Suprapubic skin (tissue), 4 donors: ENCODE data around the gene PRX.

ENCODE experiments used
- CTCF ChIP-seq, 2 donors: fragments of 200-600 bp in 1 of 2; fragments of 450-650 bp in 1 of 2; sonication (generic) in 1 of 2; IDR thresholded peaks; one replicate each; pipeline ENCODE4 v1.5.1; 2016 to 2019; ENCODE audit warnings: antibody characterized with exemption in 2 of 2, mild to moderate bottlenecking in 1 of 2, moderate library complexity in 1 of 2
- POLR2A ChIP-seq, 2 donors: fragments of 450-650 bp; IDR thresholded peaks; one replicate each; pipeline ENCODE4 v1.6.1; 2017; ENCODE audit warnings: antibody characterized with exemption in 2 of 2, mild to moderate bottlenecking in 2 of 2, moderate library complexity in 2 of 2
- POLR2AphosphoS5 ChIP-seq, 3 donors: sonication (generic); formaldehyde crosslinking; IDR thresholded peaks; one replicate each; pipeline ENCODE4 v1.6.1; 2017; ENCODE audit warnings: antibody characterized with exemption in 3 of 3

GRCh38 chr19:40358773-40359172 is 54.4 kb downstream of the PRX start:
- no peak for TF ChIP-seq CTCF (IDR thresholded peaks at IDR 0.05)
- TF ChIP-seq POLR2AphosphoS5 (IDR thresholded peaks at IDR 0.05), result no peak
- TF ChIP-seq POLR2A (IDR thresholded peaks at IDR 0.05), result no peak
